Activated gamma-delta T cell treated with anti-CD3 and anti-CD28 coated beads, Interleukin-2, amount 50 U/mL, for 16 hours (primary cell): ENCODE measurements around the gene ASB7.
A peak's percentile ranks its signal among the peaks of the same experiment; 100 is the strongest.
"Not testable (repeated sequence)": the region's sequence is repeated elsewhere in the genome, so short reads cannot be mapped to it uniquely, and the experiment has no call there.

ENCODE experiments used
- DNase-seq: peaks from one replicate; pipeline ENCODE4 v3.0.0-alpha.2; 2020; ENCODE audit warnings: low read depth

ASB7 gene, protein sequence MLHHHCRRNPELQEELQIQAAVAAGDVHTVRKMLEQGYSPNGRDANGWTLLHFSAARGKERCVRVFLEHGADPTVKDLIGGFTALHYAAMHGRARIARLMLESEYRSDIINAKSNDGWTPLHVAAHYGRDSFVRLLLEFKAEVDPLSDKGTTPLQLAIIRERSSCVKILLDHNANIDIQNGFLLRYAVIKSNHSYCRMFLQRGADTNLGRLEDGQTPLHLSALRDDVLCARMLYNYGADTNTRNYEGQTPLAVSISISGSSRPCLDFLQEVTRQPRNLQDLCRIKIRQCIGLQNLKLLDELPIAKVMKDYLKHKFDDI

GRCh38 chr15:100602064-100602822 lies at the start of gene ASB7, which contains the start of gene LINS1:
Gene ASB7, plus strand, starts transcription at chr15:100602589. Its CDS starts 9,628 bp downstream, at chr15:100612217.
Gene LINS1, minus strand, starts transcription at chr15:100602184. Its CDS starts 21,342 bp downstream, at chr15:100580842.
- DNase-seq: peak; percentile 100

DNA sequence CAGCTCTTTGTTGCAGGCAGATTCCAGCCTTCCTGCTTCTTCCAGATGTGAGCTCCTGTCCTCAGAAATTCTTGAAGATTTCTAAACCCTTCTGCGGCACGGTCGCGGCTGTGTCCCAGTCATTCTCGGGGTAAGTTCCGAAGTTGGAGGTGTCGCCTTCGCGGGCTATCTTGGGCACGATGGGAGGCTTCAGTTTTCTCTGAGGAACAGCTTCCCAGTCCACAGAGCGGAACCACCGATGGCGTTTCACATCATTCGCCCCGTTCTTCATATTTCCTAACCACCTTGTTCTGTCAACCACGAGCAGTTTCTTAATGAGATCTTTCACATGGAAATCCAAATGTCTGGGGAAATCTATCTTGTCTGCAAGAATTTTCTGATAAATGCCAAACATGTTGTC lies 48.9 kb upstream of the ASB7 start:
- no peak for DNase-seq

GRCh38 chr15:100558771-100559254 lies 43.6 kb upstream of the ASB7 start:
- DNase-seq: no peak

DNA sequence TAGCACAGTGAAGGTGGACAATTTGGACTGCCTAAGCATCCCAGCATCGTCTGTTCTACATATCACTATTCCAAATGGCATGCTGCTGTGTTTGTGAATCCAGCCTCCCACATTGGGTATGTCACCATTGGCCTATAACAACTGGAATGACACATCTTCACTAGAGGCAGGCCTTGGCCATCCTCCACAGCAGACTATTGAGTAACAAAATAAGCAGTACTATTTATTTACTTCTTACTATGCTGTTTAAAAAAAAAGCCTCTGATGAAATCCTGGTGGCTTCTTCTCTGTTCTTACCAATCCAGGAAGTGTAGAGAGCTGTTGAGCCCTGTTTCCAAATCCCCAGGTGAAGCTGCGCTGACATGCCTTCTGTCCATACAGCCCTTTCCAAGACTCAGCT lies 43.1 kb upstream of the ASB7 start:
- no peak for DNase-seq

GRCh38 chr15:100560323-100560722 lies 42.1 kb upstream of the ASB7 start:
- DNase-seq: no peak

DNA sequence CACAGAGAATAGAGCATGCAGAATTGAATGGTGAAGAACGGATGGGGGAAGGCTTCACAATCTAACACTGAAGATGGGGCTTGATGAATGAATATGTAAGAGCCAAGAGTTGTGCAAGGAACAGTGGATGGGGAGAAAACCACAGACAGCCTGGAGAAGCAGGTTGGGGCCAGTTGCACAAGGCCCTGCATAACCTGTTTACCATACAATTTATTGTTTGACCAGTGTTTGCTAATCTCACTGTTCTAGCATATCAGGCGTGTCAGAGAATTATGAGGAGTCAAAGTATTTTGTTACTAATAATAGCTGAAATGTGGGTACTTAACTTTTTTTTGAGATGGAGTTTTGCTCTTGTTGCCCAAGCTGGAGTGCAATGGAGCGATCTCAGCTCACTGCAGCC lies 36.8 kb upstream of the ASB7 start:
- DNase-seq: no peak

DNA sequence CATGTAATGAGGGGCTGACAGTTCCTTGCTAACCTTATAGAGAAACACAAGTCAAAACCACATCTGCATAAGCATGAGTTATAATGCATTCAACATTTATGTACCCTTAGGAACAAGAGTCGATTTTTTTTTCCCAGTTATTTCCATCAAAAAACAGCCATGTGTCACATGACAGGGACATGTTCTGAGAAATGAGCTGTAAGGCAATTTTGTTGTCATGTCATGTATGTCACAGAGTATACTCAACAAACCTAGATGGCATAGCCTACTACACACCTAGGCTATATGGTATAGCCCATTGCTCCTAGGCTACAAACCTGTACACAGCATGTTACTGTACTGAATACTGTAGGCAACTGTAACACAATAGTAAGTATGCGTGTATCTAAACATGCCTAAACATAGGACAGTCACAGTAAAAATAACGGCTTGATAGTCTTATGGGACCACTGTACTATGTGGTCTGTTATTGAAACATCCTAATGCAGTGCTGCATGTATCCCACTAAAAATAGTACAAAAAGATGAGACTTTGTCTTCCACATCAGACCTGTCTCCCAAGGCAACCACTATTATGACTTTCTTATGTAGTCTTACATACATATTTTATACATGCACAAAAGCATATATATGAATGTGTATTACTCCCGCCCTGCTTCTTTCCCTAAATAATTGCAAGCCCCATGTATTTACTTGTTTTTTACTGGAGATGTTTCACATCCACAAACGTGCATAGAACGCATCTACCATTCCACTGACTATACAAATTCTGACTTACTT lies 35.4 kb upstream of the ASB7 start:
- DNase-seq: no peak

- DNase-seq: no peak
These were observed 33.0 kb upstream of the ASB7 start for GRCh38 chr15:100569391-100569790.

DNA sequence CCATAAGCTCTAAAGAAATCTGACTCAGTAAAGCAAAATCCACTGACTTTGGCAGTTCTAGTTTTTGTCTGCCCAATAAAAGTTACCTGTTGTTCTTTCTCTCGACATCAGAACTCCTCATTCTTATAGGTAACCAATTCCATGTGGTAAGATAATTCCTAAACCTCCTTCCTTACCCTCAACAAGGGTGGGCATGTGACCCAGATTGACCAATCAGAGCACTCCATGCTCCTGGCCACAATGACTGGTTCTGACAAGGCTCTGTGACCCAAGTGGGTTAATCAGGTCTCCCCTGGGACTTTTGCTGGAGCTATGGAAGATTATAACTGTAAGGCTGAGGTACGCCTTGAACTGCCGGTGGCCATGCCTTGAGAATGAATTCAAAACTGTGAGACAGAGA lies 32.1 kb upstream of the ASB7 start:
- no peak for DNase-seq

- no peak for DNase-seq
These were observed 31.6 kb upstream of the ASB7 start for GRCh38 chr15:100570735-100571313.

GRCh38 chr15:100571592-100572167 lies 30.7 kb upstream of the ASB7 start:
- DNase-seq: no peak

DNA sequence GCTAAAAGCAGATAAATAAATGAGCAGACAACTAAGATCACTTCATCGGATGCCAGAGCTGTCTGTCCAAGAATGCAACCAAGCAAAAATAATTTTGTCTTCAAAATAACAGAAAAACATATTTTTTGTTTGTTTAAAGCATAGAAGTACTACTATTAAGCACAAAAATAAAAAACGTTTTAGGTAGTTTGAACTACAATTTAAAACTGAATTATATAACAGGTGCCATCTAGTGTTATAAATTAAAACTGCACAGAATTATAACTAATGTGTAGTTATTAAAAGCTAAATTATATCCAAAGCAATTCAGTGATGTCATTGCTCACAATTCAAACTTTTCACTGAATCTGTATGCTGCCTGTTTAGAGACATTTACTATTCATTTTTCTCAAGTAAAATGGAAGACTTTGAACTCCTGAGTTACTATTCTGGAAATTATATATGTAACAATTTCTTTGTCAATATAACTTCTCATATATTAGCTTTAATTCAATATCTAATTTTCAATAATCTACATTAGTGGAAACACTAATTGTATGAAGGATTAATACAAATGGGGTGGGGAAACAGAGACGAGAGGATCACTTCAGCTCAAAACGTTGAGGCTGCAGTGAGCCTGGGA lies 29.9 kb upstream of the ASB7 start:
- no peak for DNase-seq

GRCh38 chr15:100573526-100573925 lies 28.9 kb upstream of the ASB7 start:
- DNase-seq: no peak

DNA sequence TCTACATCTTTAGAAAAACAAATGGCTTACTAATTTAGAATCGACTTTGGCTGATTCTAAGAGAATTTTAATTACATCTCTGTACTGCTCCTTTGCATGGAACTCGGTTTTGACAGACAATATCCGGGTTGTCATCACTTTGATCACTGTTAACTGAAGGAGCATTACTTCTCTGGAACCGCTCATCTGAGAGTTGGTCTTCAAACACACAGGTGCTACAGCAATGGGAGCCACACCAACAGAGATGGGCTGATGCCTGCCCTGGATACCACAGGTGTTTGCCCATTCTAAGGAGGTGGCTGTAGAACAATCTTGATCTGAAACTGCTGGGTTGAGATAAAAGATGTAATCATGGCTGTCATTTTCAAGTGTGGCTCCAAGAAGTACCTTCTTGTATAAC lies 22.0 kb upstream of the ASB7 start:
- no peak for DNase-seq

DNA sequence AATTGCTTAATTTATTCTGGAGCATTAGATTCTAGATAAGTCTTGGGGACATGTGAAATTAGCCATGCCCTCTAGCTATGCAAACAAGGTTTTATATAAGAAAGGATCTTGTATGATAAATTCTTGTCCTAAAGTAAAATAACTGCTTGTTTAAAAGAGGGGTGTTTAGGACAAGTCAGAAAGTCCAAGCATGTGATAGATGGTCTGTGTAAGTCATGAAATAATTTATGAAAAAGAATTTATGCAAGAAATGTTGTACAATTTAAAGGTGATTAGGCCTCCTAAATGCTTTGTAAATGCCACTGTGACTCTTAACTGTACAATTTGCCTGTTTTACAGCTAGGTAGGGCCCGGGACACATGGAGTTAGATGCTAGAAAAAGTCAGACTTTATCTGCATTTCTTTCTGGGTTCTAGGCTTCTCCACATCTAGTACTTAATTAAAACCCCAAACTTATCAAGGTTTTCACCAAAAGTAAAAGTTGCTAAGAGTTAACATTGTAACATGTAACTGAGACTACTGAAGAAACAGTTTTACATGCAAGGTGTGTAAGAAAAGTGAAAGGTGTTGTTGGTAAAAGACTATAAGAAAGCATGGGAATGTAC lies 13.6 kb upstream of the ASB7 start:
- no peak for DNase-seq

GRCh38 chr15:100591163-100591562 lies 11.2 kb upstream of the ASB7 start:
- not testable (repeated sequence) for DNase-seq

- no peak for DNase-seq
These were observed 10.6 kb upstream of the ASB7 start for GRCh38 chr15:100591835-100592234.

DNA sequence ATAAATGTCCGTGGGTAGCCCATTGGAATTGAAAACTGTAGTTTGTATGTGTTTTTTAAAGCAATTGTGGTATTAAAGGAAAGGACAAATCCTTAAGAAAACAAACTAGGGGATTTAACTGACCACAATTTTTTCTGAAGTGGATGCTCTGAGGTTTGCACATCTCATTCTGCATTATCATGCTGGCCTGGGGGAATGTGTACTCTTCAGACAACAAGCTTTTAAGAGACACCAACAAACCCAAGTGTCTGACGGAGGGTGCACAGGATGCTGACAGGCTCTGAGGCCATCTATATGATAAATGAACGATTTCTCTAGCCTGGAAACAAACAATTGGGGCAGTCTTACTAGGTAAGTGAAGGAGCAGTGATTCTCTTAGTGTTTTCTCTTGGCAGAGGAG lies 9.5 kb upstream of the ASB7 start:
- DNase-seq: no peak

DNA sequence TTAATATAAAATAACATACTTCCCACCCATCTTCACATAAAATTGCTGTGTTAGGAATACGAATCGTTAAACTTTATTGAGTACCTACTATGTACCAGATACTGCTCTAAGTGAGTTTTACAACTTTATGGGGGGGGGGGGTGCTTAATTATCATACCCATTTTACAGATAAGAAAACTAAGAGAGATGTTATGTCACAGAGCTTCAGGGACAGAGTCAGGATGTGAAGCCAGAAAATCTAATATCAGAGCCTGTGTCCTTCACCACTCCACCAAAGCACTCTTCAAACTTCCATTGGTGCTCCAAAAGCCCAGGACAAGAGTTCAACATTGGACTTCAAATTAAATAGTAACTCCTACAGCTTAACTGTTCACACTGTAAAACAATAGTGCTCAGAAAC lies 9.0 kb upstream of the ASB7 start:
- no peak for DNase-seq

- DNase-seq: no peak
These were observed 6.4 kb upstream of the ASB7 start for GRCh38 chr15:100595964-100596363.

- peak; percentile 90 for DNase-seq
These were observed 5.6 kb upstream of the ASB7 start for GRCh38 chr15:100596792-100597191.
